GM18511 (cell line): ENCODE measurements around the gene FHIT.

Experiments
- ATAC-seq: cut with Tn5 transposase; IDR thresholded peaks from one replicate; pipeline ENCODE4 v1.9.1; 2021; ENCODE audit warnings: mild to moderate bottlenecking, moderate library complexity; ENCODE audit not compliant: unreplicated experiment

FHIT gene

DNA sequence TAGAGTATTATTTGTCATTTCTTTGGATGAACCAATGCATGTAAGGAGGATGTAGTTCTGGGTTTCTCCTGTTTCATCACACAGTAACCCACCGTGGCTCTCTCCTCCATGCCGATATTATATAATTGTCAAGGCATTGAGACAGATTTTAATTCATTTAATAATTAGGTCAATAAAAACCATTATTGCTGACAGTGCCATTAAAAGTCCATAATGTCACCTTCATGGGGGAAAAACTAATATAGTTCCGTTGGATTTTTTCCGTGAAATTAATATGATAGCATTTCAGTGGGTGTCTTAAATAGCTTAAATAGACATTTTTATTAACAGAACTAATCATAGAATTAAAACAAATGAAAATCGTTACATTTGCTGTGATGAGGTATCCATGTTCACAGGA lies 1453.7 kb downstream of the FHIT start:
- no peak for ATAC-seq

DNA sequence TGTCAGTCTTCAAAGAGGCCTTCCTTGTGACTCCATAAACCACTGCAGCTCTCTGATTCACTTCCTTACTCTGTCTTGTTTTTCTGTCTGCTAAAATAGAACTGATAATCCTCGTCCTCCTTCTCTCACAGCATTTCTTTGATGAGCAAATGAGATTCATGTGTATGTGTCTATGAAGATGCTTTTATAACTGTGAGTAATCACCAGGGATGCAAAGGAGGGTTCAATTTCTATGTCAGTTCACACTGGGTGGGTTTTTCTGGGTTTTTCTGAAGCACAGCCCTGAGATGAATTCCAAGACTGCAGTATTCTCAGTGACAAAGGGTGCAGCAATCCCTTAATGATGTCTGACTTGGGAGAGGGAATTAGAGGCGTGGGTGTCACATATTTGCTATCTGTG lies 1454.8 kb downstream of the FHIT start:
- ATAC-seq = no peak

DNA sequence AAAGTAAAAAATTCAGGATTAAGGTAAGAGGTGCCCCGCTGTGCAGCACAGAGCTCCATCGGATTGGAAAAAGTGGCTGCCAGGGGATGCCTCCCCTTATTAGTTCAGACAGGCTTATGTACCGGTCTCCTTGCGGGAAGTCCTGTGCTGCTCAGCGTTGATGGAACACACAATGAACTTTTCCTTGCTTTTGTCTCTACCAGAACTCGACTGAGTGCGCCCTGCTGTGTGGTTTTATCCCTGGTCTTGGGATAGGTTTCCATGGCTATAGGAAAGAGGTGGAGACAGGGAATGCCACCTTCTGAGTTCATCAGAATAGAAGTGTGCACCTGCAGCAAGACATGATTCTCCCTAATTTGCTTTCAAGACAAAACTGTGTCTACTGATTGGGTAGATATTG lies 1455.5 kb downstream of the FHIT start:
- ATAC-seq = no peak

DNA sequence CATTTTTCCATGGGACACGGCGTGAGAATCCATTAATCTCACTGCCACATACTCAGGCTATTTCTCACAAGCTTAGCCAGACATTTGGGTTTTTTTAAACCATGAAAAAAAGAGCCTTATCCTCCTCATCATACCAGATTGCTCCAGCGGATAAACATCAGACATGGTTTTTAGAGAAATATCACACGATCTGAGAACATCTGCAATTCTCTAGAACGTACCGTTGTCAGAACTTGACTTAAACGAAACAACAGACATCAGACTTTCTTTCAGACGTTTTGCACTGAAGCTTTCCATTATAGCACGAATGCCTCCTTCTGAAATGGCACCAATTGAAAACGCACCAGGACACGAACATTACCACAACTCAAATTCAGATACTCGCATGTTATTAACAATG lies 1457.3 kb downstream of the FHIT start:
- no peak for ATAC-seq

DNA sequence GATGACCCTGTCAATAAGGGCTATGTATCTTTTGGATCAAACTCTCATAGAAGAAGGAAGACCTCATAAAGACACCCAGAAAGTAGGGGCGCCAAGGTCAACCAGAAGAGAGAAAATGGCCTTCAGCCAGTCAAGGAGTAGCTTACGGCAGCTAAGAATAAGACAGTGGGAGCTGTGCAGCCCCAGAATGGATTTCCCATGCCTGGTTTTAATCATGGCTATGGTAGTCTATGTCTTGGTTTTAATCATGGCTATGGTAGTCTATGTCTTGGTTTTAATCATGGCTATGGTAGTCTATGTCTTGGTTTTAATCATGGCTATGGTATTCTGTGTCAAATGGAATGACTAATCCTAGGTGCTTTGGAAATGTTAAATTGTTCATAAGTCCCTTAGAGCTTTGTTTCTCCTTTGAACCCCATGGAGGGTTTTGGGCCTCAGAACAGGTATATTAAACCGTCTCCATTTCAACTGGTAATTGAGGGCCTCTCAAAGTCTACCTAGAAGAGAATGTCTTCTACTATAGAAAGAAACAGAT lies 1459.4 kb downstream of the FHIT start:
- no peak for ATAC-seq

DNA sequence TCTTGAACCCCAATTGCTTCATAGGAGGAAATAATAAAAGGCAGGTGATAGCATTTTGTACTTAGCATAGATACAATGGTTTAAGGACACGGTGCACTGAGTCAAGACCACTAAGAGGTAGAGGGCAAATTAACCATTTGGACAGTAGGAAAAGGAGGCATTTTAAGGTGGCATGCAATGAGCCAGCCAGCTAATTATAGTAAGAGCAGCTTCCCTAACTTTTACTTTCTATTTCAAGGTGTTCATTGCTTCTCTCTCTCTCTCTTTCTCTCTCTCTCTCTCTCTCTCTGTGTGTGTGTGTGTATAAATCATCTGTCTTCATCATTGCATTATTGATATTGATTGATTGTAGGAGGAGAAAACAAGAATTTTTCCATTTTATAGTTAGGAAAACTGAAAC lies 1461.0 kb downstream of the FHIT start:
- ATAC-seq = no peak

DNA sequence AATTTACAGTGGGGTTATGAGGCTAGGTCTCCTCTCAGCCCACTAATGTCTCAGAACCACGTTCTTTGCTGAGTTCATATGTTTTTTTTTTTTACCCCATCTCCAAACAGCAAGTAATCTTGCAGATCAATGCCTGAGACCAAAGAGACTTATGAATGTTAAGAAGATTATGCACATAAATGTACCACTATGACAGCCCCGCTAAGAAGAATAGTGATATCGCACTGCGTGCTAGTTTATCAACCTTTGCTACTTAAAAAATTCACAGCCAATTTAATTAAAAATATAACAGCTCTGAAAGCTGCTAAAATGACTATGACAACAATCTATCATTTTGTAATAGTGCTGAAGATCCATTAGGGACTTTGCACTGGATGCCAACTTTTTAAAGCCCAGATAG lies 1462.5 kb downstream of the FHIT start:
- no peak for ATAC-seq

DNA sequence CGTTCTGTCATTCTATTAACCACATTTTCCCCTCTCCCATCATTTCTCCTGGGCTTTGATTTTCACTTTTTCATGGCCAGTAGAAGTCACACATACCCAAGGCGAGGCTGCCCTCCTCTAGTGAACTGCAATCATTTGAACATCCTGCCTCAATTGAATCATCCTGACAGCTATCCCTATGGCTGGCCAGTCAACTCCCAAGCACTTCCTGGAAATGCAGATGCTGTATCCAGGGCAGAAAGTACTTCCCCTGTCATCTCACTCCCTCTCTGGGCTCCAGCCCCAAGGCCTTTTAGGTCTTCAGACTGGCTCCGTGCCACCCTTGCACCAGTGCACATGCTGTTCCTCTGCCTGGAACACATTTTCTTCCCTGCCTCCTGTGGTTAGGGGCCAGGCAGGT lies 1463.1 kb downstream of the FHIT start:
- ATAC-seq = no peak

DNA sequence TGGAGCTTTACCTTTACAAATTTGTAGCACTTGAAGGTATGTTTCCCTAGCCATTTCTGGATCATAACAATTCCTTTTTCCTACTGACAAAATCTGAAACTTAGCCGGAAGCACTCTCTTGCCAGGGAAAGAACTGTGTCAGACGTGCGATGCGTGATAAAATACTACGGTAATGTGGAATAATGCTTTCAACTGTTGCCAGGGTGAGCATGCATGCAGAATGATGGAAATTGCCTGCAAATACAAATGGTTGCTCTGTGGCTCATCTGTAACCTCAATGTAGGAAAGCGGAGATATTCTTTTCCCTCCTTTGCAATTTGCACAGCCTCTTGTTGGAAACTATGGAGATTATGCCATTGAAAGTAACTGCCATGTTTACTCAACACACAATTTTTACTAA lies 1464.9 kb downstream of the FHIT start:
- no peak for ATAC-seq

DNA sequence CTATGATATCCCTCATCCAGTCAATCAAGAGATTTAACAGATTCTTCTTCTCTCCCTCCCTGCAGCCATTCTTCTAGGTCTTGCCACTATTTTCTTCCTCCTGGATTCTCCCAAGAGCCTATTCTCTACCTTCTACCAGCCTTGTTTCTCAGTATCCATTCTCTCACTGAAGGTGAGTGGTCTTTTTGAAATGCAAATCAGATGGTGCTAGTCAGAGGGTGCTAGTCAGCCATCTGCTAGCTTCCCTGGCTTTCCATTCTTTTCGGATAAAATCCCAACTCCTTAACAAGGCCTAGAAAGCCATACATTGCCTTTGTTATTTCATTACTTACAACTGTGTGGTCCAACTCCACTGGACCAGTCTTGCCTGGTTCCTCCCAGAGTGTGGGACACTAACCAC lies 1467.1 kb downstream of the FHIT start:
- ATAC-seq = no peak

DNA sequence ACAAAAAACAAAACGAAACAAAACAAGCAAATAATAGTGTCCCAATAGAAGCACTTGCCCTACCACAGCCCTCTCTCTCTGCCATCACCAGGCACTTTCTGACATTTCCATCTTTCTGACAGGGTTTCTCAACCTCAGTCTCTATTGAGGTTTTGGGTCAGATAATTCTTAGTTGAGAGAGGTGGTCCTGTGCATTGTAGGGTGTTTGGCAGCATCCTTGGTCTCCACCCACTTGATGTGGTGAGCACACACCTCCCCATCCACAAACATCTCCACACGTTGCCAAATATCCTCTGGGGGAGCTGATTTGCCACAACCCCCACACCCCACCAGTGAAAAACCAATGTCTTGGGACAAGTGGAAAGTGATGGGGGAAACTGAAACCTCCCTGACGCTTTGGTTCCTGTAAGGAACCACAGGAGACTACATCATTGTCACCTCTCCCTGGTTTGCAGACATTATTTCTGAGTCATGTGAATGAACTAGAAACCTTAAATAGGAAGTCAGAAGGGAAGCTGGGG lies 1467.7 kb downstream of the FHIT start:
- ATAC-seq = no peak

DNA sequence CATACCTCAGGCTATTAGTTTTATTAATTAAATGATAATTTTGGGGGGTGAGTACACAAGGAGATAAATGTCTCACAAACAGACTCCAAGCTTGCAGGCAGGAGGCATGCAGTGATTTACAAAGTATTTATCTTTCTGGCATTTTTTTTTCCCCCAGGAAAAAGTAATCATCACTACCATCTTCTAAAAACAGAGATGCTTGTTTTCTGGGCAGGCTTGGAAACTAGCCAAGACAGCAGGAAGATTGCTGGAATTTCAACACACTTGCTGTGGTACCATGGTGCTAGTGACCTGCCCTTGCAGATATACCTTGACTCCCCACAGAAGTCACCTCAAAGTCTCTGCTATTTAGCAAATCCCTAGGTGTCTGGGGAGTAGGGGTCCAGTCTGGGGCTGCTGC lies 1468.6 kb downstream of the FHIT start:
- ATAC-seq = no peak

DNA sequence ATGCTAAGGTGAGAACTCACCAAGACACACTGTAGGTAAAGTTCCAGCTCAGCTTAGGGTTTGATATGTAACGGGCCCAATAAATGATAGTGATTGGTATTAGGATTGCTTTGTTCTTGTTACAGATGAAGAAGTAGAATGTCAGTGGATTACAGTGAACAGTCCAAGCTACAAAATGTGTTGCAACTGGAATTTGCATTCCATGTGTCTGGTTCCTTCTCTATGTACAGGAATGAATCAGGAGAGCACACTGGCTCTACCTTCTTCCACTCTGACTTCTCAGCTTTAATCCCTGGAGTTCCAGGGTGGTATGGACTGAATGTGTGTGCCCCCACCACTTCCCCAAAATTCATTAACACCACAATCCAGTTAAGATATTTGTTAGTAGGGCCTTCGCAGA lies 1471.0 kb downstream of the FHIT start:
- ATAC-seq = no peak

DNA sequence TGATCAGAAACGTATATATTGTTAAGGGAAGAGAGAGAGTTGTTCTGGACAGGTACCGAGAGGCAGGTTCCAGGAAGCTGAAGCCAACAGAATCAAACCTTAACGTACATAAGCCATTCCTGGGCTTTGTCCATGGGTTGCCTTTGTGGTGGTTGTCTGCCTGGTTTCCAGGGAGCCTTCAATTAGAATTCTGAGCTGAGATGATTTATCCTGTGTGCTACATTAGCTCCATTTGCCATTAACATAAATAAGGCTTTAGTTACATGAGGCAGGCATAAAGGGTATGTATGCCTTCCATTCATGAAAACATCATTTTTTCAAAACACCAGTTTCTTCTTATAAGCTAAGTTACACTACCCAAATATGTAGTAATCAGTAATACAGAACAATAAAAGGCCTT lies 1472.0 kb downstream of the FHIT start:
- ATAC-seq = no peak

DNA sequence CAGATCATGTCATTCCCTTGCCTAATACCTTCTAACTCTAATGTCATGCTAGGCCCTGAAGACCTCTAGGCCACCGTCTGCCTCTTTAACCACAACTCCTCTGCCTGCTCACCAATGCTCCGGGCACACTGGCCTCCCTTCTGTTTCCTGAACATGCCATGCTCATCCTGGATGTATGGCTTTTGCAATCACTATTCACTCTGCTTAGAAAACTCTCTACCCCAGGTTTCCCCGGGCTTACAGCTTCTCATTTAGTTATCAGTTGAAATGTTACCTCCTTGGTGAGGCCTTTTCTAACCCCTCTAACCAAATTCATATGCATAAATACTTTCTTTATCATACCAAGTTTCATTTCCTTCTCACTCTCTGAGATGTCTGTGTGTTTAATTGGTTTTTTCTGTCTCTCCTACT lies 1473.6 kb downstream of the FHIT start:
- peak; percentile 60 for ATAC-seq

DNA sequence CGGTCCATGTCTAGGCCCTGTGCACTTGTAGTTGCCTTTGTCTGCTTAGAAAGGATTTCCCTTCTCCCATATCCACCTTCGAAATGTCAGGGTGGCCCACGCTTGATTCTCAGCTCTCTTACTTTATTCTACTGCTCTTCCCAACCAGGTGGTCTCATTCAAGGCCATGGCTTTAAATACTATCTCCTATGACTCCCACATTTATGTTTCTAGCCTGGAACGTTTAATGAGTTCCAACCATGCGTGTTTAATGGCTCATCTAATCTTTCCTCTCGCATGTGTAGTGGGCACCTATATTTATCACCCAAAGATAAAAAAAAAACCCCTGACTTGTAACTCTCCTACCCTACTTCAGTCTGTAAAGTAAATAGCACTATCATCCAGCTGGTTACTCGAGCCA lies 1474.2 kb downstream of the FHIT start:
- ATAC-seq = no peak

DNA sequence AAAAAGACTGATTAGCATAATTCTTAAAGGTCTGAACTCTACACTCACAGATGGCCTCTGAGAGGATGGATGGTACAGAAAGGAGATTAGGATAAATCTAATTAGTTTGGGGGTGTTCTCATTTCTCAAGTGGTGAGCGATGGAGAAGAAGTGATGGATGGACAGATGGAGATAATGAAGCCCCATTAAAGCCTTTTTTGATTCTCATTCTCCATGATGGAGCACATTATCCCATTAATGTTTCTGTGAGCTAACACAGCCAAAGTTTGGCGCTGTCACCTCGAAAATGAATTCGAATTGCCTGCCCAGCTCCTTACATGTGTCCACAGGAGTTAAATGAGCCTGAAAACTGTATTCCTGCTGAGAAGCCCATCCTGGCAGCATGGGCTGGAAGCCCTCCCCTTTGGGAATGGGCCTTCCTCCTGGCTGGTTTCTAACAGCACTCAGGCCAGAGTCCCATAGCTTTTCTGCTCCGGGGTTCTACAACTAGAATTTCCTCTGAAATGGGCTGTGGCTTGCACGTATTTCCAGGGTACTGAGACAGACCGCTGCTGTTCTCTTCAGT lies 1475.4 kb downstream of the FHIT start:
- no peak for ATAC-seq

DNA sequence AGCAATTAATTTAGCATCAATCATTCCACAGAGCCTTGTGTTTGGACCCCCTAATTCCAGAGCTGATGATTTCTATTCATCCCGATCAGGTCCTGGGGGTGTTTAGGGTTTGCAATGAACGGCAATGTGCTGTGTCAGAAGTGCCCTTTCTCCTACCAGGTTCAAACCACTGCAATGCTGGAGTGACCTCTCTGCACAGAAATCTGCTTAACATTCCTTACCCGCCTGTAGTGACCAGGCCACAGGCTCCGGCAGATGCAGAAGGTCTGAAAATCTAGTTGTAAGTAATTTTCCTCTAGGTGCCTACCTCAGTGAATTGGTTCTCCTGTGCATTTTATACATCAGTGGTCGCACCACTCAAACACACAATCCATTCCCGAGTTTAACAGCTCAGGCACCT lies 1476.1 kb downstream of the FHIT start:
- no peak for ATAC-seq

DNA sequence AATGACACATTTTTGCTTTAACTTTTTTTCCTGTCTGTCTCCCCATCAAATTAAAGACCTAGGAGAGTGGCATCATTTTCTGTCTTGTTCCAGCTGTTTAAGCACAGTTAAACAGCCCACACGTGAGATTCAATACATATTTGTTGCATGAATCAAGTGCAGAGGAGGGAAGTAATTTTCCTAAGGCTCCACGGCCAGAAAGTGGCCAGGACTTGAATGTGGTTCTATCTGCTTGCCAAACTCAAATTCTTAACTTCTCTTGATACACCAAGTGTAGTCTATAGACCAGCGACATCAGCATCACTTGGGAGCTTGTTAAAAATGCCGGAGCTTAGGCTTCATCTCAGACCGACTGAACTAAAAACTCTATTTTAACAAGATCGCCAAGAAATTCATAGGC lies 1476.6 kb downstream of the FHIT start:
- no peak for ATAC-seq

DNA sequence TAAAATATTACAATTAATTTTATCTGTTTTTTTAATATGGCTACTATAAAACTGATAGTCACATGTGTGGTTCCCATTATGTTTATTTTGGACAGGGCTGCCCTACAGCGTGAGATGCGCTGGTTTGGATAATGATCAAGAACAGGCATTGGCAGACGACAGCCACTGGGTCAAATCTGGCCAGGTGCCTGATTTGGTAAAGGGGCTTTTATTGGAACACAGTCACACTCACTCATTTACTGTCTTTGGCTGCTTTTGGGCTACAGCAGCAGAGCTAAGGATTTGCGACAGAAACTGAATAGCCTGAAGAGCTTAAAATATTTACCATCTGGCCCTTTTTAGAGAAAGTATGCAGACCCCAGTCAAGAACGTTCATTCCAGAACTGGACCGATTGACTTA lies 1477.3 kb downstream of the FHIT start:
- ATAC-seq = no peak

DNA sequence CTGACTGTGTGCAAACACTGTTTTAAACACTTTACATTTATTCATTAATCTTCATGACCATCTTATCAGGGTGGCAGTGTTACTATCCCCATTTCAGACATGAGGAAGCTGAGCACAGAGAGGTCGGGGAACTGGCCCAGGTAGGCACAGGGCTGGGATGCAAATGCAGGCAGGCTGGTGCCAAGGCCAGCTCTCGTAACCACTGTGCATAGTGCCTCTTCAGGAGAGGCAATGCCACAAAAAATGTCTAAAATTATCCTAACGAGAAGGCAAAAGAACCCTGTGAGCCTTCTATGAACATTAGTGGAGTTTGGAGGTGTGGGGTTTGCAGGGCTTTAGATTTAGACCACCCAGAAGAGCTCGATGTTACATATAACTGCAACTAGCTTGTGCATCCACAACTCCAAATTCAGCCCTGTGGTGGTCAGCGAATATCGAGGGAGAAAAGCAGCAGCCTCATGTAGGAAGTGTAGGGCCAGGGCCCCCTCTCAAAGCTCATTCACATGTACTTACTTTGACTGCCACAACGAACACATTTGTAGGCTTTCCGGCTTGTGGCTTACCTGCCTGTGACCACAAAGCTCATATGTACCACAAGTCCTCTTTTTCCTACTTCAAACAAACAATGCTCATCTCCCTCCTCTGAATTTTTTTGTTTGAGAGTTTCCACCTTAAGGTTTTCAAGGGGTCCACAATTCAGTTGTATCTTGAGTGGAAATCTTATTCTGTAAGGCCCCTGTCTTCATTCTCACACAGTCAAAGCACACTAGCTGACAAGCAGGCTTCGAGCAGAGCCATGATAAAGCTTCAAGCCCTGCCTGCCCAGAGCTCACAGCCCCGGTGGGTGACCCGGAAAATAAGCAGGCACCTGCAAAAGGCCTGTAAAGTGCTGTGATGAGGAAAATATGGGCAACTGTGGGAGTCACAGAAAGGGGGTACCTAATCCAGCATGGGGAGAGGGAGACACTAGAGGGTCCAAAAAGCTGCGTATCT lies 1478.5 kb downstream of the FHIT start:
- ATAC-seq = no peak

DNA sequence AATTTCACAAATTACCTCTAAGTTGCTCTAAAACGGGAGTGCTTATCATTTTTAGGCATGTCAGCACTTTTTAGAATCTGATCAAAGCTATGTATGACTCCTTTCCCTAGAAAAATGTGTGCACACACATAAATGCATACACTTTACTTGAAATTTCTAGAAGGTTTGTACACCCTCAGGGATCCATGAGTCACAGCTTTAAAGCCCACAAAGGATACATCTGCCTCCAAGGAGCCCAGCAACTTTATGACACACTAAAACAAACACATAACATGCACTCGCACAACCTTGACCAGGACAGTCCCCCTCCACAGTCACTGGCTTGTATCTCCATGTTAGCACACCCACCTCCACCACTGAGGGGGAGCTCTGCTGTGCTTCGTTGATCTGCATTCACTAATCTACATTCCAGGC lies 1479.5 kb downstream of the FHIT start:
- no peak for ATAC-seq
